Mesenchymal stem cell (in vitro differentiated cells and primary cell): ENCODE results near the gene SULF2.

Source experiments
- DNase-seq: peaks from one replicate; pipeline ENCODE4 v3.0.0-alpha.2; 2013
- H2AFZ ChIP-seq: one replicate; pipeline ENCODE4 v1.6.1; 2013; ENCODE audit warnings: low read depth, mild to moderate bottlenecking, control low read depth, inconsistent platforms, low read length, moderate library complexity
- H2AK5ac ChIP-seq: 2 replicates; pipeline ENCODE4 v1.6.1; 2013; ENCODE audit warnings: low read length, moderate library complexity, mild to moderate bottlenecking, inconsistent platforms; ENCODE audit not compliant: severe bottlenecking
- H2BK120ac ChIP-seq: one replicate; pipeline ENCODE4 v1.6.1; 2013; ENCODE audit warnings: low read depth, mild to moderate bottlenecking, inconsistent platforms, low read length, moderate library complexity
- H2BK12ac ChIP-seq, 2 experiments: one replicate each; pipeline ENCODE4 v1.6.1; 2013; ENCODE audit warnings: inconsistent platforms in 2 of 2, low read length in 2 of 2, mild to moderate bottlenecking in 2 of 2, moderate library complexity in 2 of 2, control low read depth in 1 of 2
- H2BK15ac ChIP-seq: one replicate; pipeline ENCODE4 v1.6.1; 2013; ENCODE audit warnings: mild to moderate bottlenecking, low read depth, inconsistent platforms; ENCODE audit not compliant: poor library complexity, severe bottlenecking
- H2BK5ac ChIP-seq: 2 replicates; pipeline ENCODE4 v1.6.1; 2013; ENCODE audit warnings: low read depth, mild to moderate bottlenecking, low read length, control low read depth, inconsistent platforms; ENCODE audit not compliant: poor library complexity, severe bottlenecking
- H3K14ac ChIP-seq, 2 experiments: one replicate each; pipeline ENCODE4 v1.6.1; 2013; ENCODE audit warnings: inconsistent platforms in 2 of 2, low read length in 2 of 2, control low read depth in 1 of 2, mild to moderate bottlenecking in 1 of 2, moderate library complexity in 1 of 2
- H3K18ac ChIP-seq, 2 experiments: one replicate each; pipeline ENCODE4 v1.6.1; 2013; ENCODE audit warnings: inconsistent platforms in 2 of 2, low read length in 2 of 2, control low read depth in 1 of 2, low read depth in 1 of 2, mild to moderate bottlenecking in 1 of 2
- H3K23ac ChIP-seq, 2 experiments: one replicate each; pipeline ENCODE4 v1.6.1; 2013; ENCODE audit warnings: inconsistent platforms in 2 of 2, low read length in 2 of 2, mild to moderate bottlenecking in 2 of 2, moderate library complexity in 2 of 2, control low read depth in 1 of 2
- H3K27ac ChIP-seq: 2 replicates; pipeline ENCODE4 v1.5.1; 2013; ENCODE audit warnings: mild to moderate bottlenecking, moderate library complexity, low read length, control low read depth, inconsistent platforms; ENCODE audit not compliant: poor library complexity, severe bottlenecking
- H3K27me3 ChIP-seq, 2 experiments: 2 replicates each; pipeline versions ENCODE4 v1.6.1 to v1.7.0; 2013; ENCODE audit warnings: low read length in 2 of 2, mild to moderate bottlenecking in 2 of 2, moderate library complexity in 2 of 2, control low read depth in 1 of 2, inconsistent platforms in 1 of 2; ENCODE audit not compliant: control insufficient read depth in 1 of 2, insufficient read depth in 1 of 2
- H3K36me3 ChIP-seq, 2 experiments: 2 replicates each; pipeline versions ENCODE4 v1.6.1 to v1.7.0; 2013; ENCODE audit warnings: low read length in 2 of 2, control low read depth in 1 of 2, inconsistent platforms in 1 of 2, low read depth in 1 of 2, mild to moderate bottlenecking in 1 of 2; ENCODE audit not compliant: insufficient read depth in 2 of 2, control insufficient read depth in 1 of 2
- H3K4ac ChIP-seq, 2 experiments: one replicate each; pipeline ENCODE4 v1.6.1; 2013; ENCODE audit warnings: inconsistent platforms in 2 of 2, low read length in 2 of 2, mild to moderate bottlenecking in 2 of 2, moderate library complexity in 2 of 2, control low read depth in 1 of 2, low read depth in 1 of 2
- H3K4me1 ChIP-seq: 2 replicates; pipeline ENCODE4 v1.6.1; 2013; ENCODE audit warnings: low read depth, low read length, control low read depth; ENCODE audit not compliant: control insufficient read depth, insufficient read depth
- H3K4me2 ChIP-seq: 2 replicates; pipeline ENCODE4 v1.6.1; 2013; ENCODE audit warnings: low read length, mild to moderate bottlenecking, inconsistent platforms; ENCODE audit not compliant: poor library complexity, severe bottlenecking
- H3K4me3 ChIP-seq, 2 experiments: 2 replicates each; pipeline versions ENCODE4 v1.5.1 to v1.7.0; 2013; ENCODE audit warnings: low read length in 2 of 2, mild to moderate bottlenecking in 2 of 2, control low read depth in 1 of 2, low read depth in 1 of 2; ENCODE audit not compliant: insufficient read depth in 1 of 2
- H3K79me1 ChIP-seq: replicated peaks from 2 replicates; pipeline ENCODE4 v1.6.1; 2013; ENCODE audit warnings: mild to moderate bottlenecking, control low read depth, low read length, inconsistent platforms; ENCODE audit not compliant: poor library complexity, severe bottlenecking
- H3K9ac ChIP-seq: 2 replicates; pipeline ENCODE4 v1.7.0; 2013; ENCODE audit warnings: mild to moderate bottlenecking, low read length, moderate library complexity
- H3K9me3 ChIP-seq: 2 replicates; pipeline ENCODE4 v1.7.0; 2013; ENCODE audit warnings: mild to moderate bottlenecking, low read length; ENCODE audit not compliant: control insufficient read depth
- H4K8ac ChIP-seq: one replicate; pipeline ENCODE4 v1.6.1; 2013; ENCODE audit warnings: inconsistent platforms, mild to moderate bottlenecking, low read length, moderate library complexity
- H4K91ac ChIP-seq: one replicate; pipeline ENCODE4 v1.6.1; 2013; ENCODE audit warnings: mild to moderate bottlenecking, low read length, inconsistent platforms
- WGBS: methylation state at CpG from one replicate; pipeline ENCODE4 v1.1.7; 2013; ENCODE audit warnings: mixed read lengths; 5-methylcytosine and 5-hydroxymethylcytosine counted together

Gene SULF2

GRCh38 chr20:47780720-47781389 is 4.4 kb downstream of the SULF2 start:
- H3K9me3 ChIP-seq = peaks cover 8% of the 10 kb centered on the region
- H3K4me3 ChIP-seq = no peak overlapping the region
- no peak overlapping the region for H4K91ac ChIP-seq
- H2BK120ac ChIP-seq = no peak overlapping the region
- H3K18ac ChIP-seq = no peak overlapping the region
- peaks cover 30% of the 10 kb centered on the region for H3K79me1 ChIP-seq
- H2AFZ ChIP-seq = no peak overlapping the region
- no peak for DNase-seq
- no peak overlapping the region for H3K4ac ChIP-seq
- H3K4me2 ChIP-seq = no peak overlapping the region
- no peak overlapping the region for H2AK5ac ChIP-seq
- H3K14ac ChIP-seq = peak overlapping the region in 1 of 2 experiments; percentile 51
- no peak overlapping the region for H2BK15ac ChIP-seq
- H2BK5ac ChIP-seq = no peak overlapping the region
- no peak overlapping the region for H4K8ac ChIP-seq
- peaks cover 15% of the 10 kb centered on the region for H3K4me1 ChIP-seq
- H3K9ac ChIP-seq = no peak overlapping the region
- no peak overlapping the region for H2BK12ac ChIP-seq
- 88% methylated on average over 10 of the region's 10 CpGs for WGBS
- H3K27me3 ChIP-seq = peaks cover 52 to 53% of the 10 kb centered on the region in 2 experiments
- peaks cover 0 to 13% of the 10 kb centered on the region in 2 experiments for H3K36me3 ChIP-seq
- no peak overlapping the region for H3K27ac ChIP-seq
- no peak overlapping the region for H3K23ac ChIP-seq

GRCh38 chr20:47778398-47779354 is 6.6 kb downstream of the SULF2 start:
- no peak overlapping the region for H3K27ac ChIP-seq
- no peak overlapping the region for H2BK5ac ChIP-seq
- peaks cover 37% of the 10 kb centered on the region for H3K79me1 ChIP-seq
- no peak overlapping the region for H2BK12ac ChIP-seq
- H2AFZ ChIP-seq = no peak overlapping the region
- no peak overlapping the region for H3K23ac ChIP-seq
- H3K4ac ChIP-seq = no peak overlapping the region
- H2AK5ac ChIP-seq = no peak overlapping the region
- no peak overlapping the region for H3K9ac ChIP-seq
- peaks cover 52 to 57% of the 10 kb centered on the region in 2 experiments for H3K27me3 ChIP-seq
- no peak overlapping the region for H3K4me3 ChIP-seq
- H4K91ac ChIP-seq = no peak overlapping the region
- no peak overlapping the region for H2BK15ac ChIP-seq
- peaks cover 5% of the 10 kb centered on the region for H3K4me1 ChIP-seq
- H3K9me3 ChIP-seq = peaks cover 17% of the 10 kb centered on the region
- 86% methylated on average over 17 of the region's 17 CpGs for WGBS
- H3K18ac ChIP-seq = no peak overlapping the region
- no peak overlapping the region for H3K4me2 ChIP-seq
- no peak overlapping the region for H3K14ac ChIP-seq
- no peak for DNase-seq
- H2BK120ac ChIP-seq = no peak overlapping the region
- peaks cover 0 to 13% of the 10 kb centered on the region in 2 experiments for H3K36me3 ChIP-seq
- no peak overlapping the region for H4K8ac ChIP-seq

GRCh38 chr20:47777220-47777619 is 8.1 kb downstream of the SULF2 start:
- Histone ChIP-seq H2AK5ac (no peak overlapping the region), H3K9ac (no peak overlapping the region), H3K27ac (no peak overlapping the region), H2AFZ (no peak overlapping the region), H3K4ac (no peak overlapping the region), H3K36me3 (peaks cover 0 to 11% of the 10 kb centered on the region in 2 experiments), H3K9me3 (peaks cover 17% of the 10 kb centered on the region), H3K4me3 (no peak overlapping the region), H3K18ac (no peak overlapping the region), H2BK15ac (no peak overlapping the region), H2BK12ac (no peak overlapping the region), H2BK5ac (no peak overlapping the region), H3K4me1 (peaks cover 5% of the 10 kb centered on the region), H3K23ac (no peak overlapping the region), H2BK120ac (no peak overlapping the region), H3K4me2 (no peak overlapping the region), H3K79me1 (peaks cover 30% of the 10 kb centered on the region), H4K91ac (no peak overlapping the region), H3K27me3 (peaks cover 37 to 42% of the 10 kb centered on the region in 2 experiments), H3K14ac (no peak overlapping the region), H4K8ac (no peak overlapping the region)
- no peak for DNase-seq
- WGBS = 83% methylated on average over 4 of the region's 4 CpGs

GRCh38 chr20:47776639-47777038 is 8.6 kb downstream of the SULF2 start:
- H4K91ac ChIP-seq = no peak overlapping the region
- peaks cover 0 to 9% of the 10 kb centered on the region in 2 experiments for H3K36me3 ChIP-seq
- peaks cover 30% of the 10 kb centered on the region for H3K79me1 ChIP-seq
- H2BK120ac ChIP-seq = no peak overlapping the region
- H3K14ac ChIP-seq = no peak overlapping the region
- peaks cover 31 to 39% of the 10 kb centered on the region in 2 experiments for H3K27me3 ChIP-seq
- H3K4me1 ChIP-seq = peaks cover 5% of the 10 kb centered on the region
- no peak overlapping the region for H3K27ac ChIP-seq
- no peak overlapping the region for H2BK15ac ChIP-seq
- H3K9ac ChIP-seq = no peak overlapping the region
- no peak overlapping the region for H2AFZ ChIP-seq
- no peak overlapping the region for H4K8ac ChIP-seq
- peaks cover 17% of the 10 kb centered on the region for H3K9me3 ChIP-seq
- H3K23ac ChIP-seq = no peak overlapping the region
- no peak overlapping the region for H2BK12ac ChIP-seq
- no peak overlapping the region for H3K4ac ChIP-seq
- no peak overlapping the region for H3K4me2 ChIP-seq
- no peak overlapping the region for H3K18ac ChIP-seq
- 86% methylated on average over 4 of the region's 4 CpGs for WGBS
- no peak overlapping the region for H2BK5ac ChIP-seq
- no peak overlapping the region for H3K4me3 ChIP-seq
- H2AK5ac ChIP-seq = no peak overlapping the region
- no peak for DNase-seq
